Measurements from ENCODE around the gene PCDH9. TPM values are rescaled to one million over a fixed set of nuclear protein-coding genes. Genes with fewer than 3 reads are reported as not detected.

The PCDH9 gene
- total RNA-seq, 6 experiments from 2014 or later, result 1.6 to 3.9 (median 3.1) TPM

DNA sequence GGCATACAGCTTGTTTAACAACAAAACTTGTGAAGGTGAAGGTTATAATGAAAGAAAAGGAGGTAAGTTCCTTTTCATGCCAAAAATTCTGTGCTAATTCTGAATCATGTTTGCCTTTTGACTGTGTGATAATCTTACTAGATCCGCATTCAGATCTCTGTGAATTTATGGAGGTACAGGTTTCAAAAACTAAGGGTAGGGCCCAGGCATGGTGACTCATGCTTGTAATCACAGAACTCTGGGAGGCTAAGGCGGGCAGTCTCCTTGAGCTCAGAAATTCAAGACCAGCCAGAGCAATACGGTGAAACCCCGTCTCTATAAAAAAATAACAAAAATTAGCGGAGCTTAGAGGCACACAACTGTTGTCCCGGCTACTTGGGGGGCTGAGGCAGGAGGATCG is 45.9 kb downstream of the PCDH9 start:
- Histone ChIP-seq H3K36me3 (no peaks in the 10 kb centered on the region), H3K27ac (no peak overlapping the region), H3K9me3 (no peaks in the 10 kb centered on the region), H3K27me3 (no peaks in the 10 kb centered on the region), H3K4me3 (no peak overlapping the region), H3K4me1 (no peaks in the 10 kb centered on the region)
- no peak for DNase-seq
- 91% methylated on average over 7 of the region's 7 CpGs for WGBS (ENCODE audit: insufficient coverage, low coverage, low lambda C conversion rate, missing lambda C conversion rate)
- intact Hi-C loops (cut with DNase I), result no loop called here
- TF ChIP-seq POLR2A (IDR thresholded peaks at IDR 0.05), result no peak
- no peak for ATAC-seq

DNA sequence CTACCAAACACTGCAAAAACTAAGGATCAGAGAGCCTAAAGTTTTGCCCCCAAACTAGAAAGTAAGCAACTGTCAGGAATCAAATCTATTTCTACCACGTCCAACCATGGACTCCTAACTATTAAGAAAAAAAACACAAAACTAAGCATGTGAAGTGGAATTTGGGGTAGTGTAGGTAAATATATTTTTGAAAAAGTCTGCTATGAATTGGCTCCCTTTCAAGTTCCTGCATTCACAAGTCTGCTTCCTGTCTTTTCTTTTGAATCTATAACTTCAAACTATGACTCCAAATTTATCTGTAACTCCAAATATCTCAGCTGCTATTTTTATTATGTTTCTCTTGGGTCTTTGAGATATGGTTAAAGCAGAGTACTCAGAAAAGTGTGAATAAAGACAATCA is 47.0 kb downstream of the PCDH9 start:
- intact Hi-C loops (cut with DNase I), result no loop called here
- 40% methylated on average over 1 of the region's 1 CpG for WGBS (ENCODE audit: insufficient coverage, low coverage, low lambda C conversion rate, missing lambda C conversion rate)
- ATAC-seq, result no peak

DNA sequence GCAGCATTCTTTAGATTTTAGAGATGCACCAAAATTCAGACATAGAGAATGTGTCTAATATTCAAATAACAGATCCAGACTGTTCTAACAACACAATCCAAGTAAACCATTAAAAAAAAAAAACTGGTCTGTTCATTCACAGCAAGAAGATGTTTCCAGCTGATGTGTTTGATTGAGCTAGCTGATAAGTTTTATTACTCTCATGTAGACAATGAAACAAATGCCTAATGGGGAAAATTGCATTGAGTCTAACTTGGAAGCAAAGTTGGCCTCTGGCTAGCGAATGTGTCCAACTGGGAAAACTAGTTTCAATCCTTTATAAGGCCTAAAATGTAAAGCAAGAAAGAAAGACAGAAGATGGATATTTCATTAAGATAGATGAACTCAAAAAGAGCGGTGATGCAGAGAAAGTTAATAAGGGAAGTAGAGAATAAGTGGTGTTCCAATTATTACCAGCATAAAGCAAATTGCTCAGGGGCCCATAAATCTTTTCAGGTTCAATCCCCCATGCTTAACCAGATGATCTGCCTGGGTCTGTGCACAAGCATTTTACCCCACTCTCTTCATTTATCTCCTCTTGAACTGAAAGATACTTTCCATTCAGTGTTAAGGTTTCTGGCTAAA is 54.2 kb downstream of the PCDH9 start:
- Histone ChIP-seq H3K27me3 (no peaks in the 10 kb centered on the region), H3K4me3 (no peak overlapping the region), H3K27ac (no peak overlapping the region), H3K36me3 (no peaks in the 10 kb centered on the region), H3K4me1 (no peaks in the 10 kb centered on the region), H3K9me3 (no peaks in the 10 kb centered on the region)
- TF ChIP-seq POLR2A (IDR thresholded peaks at IDR 0.05), result no peak
- ATAC-seq (no peak), DNase-seq (no peak)
- intact Hi-C loops (cut with DNase I), result no loop called here
- 92% methylated on average over 2 of the region's 2 CpGs for WGBS (ENCODE audit: insufficient coverage, low coverage, low lambda C conversion rate, missing lambda C conversion rate)

More for the DNA sequence above, 47.0 kb downstream of the PCDH9 start:
- DNase-seq, result no peak
- Histone ChIP-seq H3K4me1 (no peaks in the 10 kb centered on the region), H3K4me3 (no peak overlapping the region), H3K27me3 (no peaks in the 10 kb centered on the region), H3K27ac (no peak overlapping the region), H3K36me3 (no peaks in the 10 kb centered on the region), H3K9me3 (no peaks in the 10 kb centered on the region)
- TF ChIP-seq, protein P1, sequence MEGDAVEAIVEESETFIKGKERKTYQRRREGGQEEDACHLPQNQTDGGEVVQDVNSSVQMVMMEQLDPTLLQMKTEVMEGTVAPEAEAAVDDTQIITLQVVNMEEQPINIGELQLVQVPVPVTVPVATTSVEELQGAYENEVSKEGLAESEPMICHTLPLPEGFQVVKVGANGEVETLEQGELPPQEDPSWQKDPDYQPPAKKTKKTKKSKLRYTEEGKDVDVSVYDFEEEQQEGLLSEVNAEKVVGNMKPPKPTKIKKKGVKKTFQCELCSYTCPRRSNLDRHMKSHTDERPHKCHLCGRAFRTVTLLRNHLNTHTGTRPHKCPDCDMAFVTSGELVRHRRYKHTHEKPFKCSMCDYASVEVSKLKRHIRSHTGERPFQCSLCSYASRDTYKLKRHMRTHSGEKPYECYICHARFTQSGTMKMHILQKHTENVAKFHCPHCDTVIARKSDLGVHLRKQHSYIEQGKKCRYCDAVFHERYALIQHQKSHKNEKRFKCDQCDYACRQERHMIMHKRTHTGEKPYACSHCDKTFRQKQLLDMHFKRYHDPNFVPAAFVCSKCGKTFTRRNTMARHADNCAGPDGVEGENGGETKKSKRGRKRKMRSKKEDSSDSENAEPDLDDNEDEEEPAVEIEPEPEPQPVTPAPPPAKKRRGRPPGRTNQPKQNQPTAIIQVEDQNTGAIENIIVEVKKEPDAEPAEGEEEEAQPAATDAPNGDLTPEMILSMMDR (IDR thresholded peaks at IDR 0.05), result no peak
- no peak for TF ChIP-seq POLR2A (IDR thresholded peaks at IDR 0.05)

DNA sequence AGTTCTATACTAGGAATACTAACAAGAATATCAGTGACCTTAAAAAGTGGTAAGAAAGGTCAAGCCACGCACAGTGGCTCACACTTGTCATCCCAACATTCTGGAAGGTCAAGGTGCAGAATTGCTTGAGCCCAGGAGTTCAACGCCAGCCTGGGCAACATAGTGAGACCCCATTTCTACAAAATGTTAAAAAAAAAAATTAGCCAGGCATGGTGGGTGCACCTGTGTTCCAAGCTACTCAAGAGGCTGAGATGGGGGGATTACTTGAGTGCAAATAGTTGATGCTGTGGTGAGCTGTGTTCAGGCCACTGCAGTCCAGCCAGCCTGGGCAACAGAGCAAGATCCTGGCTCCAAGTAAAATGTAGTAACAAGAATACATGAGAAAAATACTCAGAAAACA is 61.8 kb downstream of the PCDH9 start:
- no peak for DNase-seq
- no peaks in the 10 kb centered on the region for H3K36me3 ChIP-seq
- intact Hi-C loops (cut with DNase I), result no loop called here
- H3K27me3 ChIP-seq, result no peaks in the 10 kb centered on the region
- H3K9me3 ChIP-seq, result no peaks in the 10 kb centered on the region
- no peak for TF ChIP-seq POLR2A (IDR thresholded peaks at IDR 0.05)
- TF ChIP-seq, protein P1 (IDR thresholded peaks at IDR 0.05), result no peak
- H3K4me3 ChIP-seq, result no peak overlapping the region
- 25% methylated on average over 2 of the region's 2 CpGs for WGBS (ENCODE audit: insufficient coverage, low coverage, low lambda C conversion rate, missing lambda C conversion rate)
- no peaks in the 10 kb centered on the region for H3K4me1 ChIP-seq
- H3K27ac ChIP-seq, result no peak overlapping the region
- ATAC-seq, result no peak

DNA sequence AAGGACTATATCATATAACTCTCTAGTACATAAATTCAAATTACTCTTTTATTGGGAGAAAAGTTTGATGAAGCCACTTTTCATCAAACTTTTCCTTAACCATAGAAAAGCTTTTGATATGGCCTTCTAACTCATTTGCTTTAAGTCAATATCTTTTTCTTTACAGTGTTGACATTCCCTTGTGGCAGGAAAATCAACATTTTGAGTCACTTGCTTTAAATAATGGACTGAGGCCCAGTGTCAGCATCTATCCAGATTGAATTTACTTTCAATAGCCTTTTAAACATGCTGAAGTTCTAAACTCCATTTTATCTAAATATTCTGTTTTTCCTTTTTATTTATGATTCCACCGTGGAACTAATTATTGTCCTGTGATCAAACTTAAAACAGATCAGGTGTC is 62.7 kb downstream of the PCDH9 start:
- H3K36me3 ChIP-seq, result no peaks in the 10 kb centered on the region
- H3K27ac ChIP-seq, result no peak overlapping the region
- WGBS (ENCODE audit: insufficient coverage, low coverage, low lambda C conversion rate, missing lambda C conversion rate), result 77% methylated on average over 1 of the region's 1 CpG

More for the DNA sequence above, 62.7 kb downstream of the PCDH9 start:
- H3K4me3 ChIP-seq, result no peak overlapping the region
- DNase-seq (no peak), ATAC-seq (no peak)
- no peaks in the 10 kb centered on the region for H3K9me3 ChIP-seq
- intact Hi-C loops (cut with DNase I), result no loop called here
- H3K27me3 ChIP-seq, result no peaks in the 10 kb centered on the region
- TF ChIP-seq, protein P1 (IDR thresholded peaks at IDR 0.05), result no peak
- TF ChIP-seq POLR2A (IDR thresholded peaks at IDR 0.05), result no peak
- H3K4me1 ChIP-seq, result no peaks in the 10 kb centered on the region

Data from right lobe of liver (tissue), 6 donors.